AG04449 (cell line): Measurements from ENCODE around the gene LIG1.
A peak's percentile ranks its signal among the peaks of the same experiment; 100 is the strongest.

ENCODE experiments used
- CTCF ChIA-PET: fragments of 350-600 bp; formaldehyde crosslinking; extraction: SDS; loops from one replicate; lab custom pipeline; 2021; ENCODE audit warnings: antibody characterized with exemption; lab: Yijun Ruan, JAX
- POLR2A ChIA-PET: fragments of 400-600, 350-600 bp; formaldehyde crosslinking; extraction: SDS; loops from one replicate; lab custom pipeline; 2020; ENCODE audit warnings: antibody characterized with exemption, inconsistent platforms; lab: Yijun Ruan, JAX
- DNase-seq: peaks from one replicate; pipeline ENCODE4 v3.0.0-alpha.2; 2010; ENCODE audit warnings: low read depth, low spot score
- H3K4me3 ChIP-seq: 2 replicates; pipeline ENCODE4 v1.5.1; 2011; ENCODE audit warnings: low read depth, mild to moderate bottlenecking, control low read depth, low read length
- CTCF ChIP-seq: IDR thresholded peaks from one replicate; pipeline ENCODE4 v1.5.1; 2011; ENCODE audit warnings: mild to moderate bottlenecking, moderate library complexity, low read length, control low read depth, inconsistent platforms; ENCODE audit not compliant: insufficient read depth; ENCODE audit errors: missing control alignments

The LIG1 gene

GRCh38 chr19:48194844-48195830 is 25.0 kb upstream of the LIG1 start:
- CTCF ChIA-PET, result interaction anchor here (0.6 to 1.9 kb wide), 10 partner anchors 9 to 232 kb away, joined by 3 to 44 read pairs (median 5); no protein-coding TSS in a partner anchor

GRCh38 chr19:48194041-48194843 is 24.1 kb upstream of the LIG1 start:
- CTCF ChIA-PET, result interaction anchor here (0.6 to 1.9 kb wide), 11 partner anchors 9 to 231 kb away, joined by 3 to 44 read pairs (median 5); no protein-coding TSS in a partner anchor
- no peak overlapping the region for H3K4me3 ChIP-seq
- no peak for DNase-seq
- TF ChIP-seq CTCF, result peak; percentile 49
- POLR2A ChIA-PET, result no interaction called here

More at GRCh38 chr19:48194844-48195830, 25.0 kb upstream of the LIG1 start:
- no peak for DNase-seq
- no peak for TF ChIP-seq CTCF
- POLR2A ChIA-PET, result no interaction called here
- H3K4me3 ChIP-seq, result no peak overlapping the region

GRCh38 chr19:48192750-48193149 is 22.6 kb upstream of the LIG1 start:
- H3K4me3 ChIP-seq, result no peak overlapping the region
- ChIA-PET CTCF (no interaction called here), POLR2A (no interaction called here)
- DNase-seq, result no peak
- TF ChIP-seq CTCF, result no peak

- DNase-seq, result no peak
- TF ChIP-seq CTCF, result no peak
- H3K4me3 ChIP-seq, result no peak overlapping the region
- CTCF ChIA-PET, result interaction anchor here (0.8 to 2.1 kb wide), 7 partner anchors 9 to 95 kb away, joined by 3 to 14 read pairs (median 4); no protein-coding TSS in a partner anchor
- POLR2A ChIA-PET, result no interaction called here
These were observed 20.7 kb upstream of the LIG1 start for GRCh38 chr19:48190885-48191284.

GRCh38 chr19:48190288-48190884 is 20.2 kb upstream of the LIG1 start:
- TF ChIP-seq CTCF, result no peak
- CTCF ChIA-PET, result interaction anchor here (1.1 to 2.1 kb wide), 4 partner anchors 9 to 38 kb away, joined by 3 to 14 read pairs (median 6); no protein-coding TSS in a partner anchor
- H3K4me3 ChIP-seq, result no peak overlapping the region
- no peak for DNase-seq
- POLR2A ChIA-PET, result interaction anchor here (0.6 kb wide), 1 partner anchor 13 kb away, joined by 3 read pairs; no protein-coding TSS in a partner anchor
